Loucy (cell line): ENCODE measurements around the gene ELMO1.

Experiments
- H2AFZ ChIP-seq: fragments of 200-600 bp; sonication (generic); 2 replicates; pipeline ENCODE4 v1.6.0; 2016; ENCODE audit warnings: antibody characterized with exemption, mild to moderate bottlenecking, low read length, moderate library complexity
- H3F3A ChIP-seq: fragments of 200-600 bp; 2 replicates; pipeline ENCODE4 v1.6.0; 2016; ENCODE audit warnings: antibody characterized with exemption, low read depth, mild to moderate bottlenecking
- H3K27me3 ChIP-seq: fragments of 200-600 bp; sonication (generic); 2 replicates; pipeline ENCODE4 v1.6.1; 2014; ENCODE audit warnings: low read length, mild to moderate bottlenecking; ENCODE audit not compliant: insufficient read depth, poor library complexity, severe bottlenecking
- H3K36me3 ChIP-seq: fragments of 200-600 bp; sonication (generic); 2 replicates; pipeline ENCODE4 v1.6.1; 2016; ENCODE audit warnings: low read length; ENCODE audit not compliant: insufficient read depth
- H3K4me1 ChIP-seq: fragments of 200-600 bp; sonication (generic); 2 replicates; pipeline ENCODE4 v1.5.1; 2014; ENCODE audit warnings: low read length, mild to moderate bottlenecking; ENCODE audit not compliant: insufficient read depth, poor library complexity, severe bottlenecking
- H3K4me2 ChIP-seq: fragments of 200-600 bp; sonication (generic); 2 replicates; pipeline ENCODE4 v1.6.0; 2014; ENCODE audit warnings: antibody characterized with exemption, low read length, low read depth, mild to moderate bottlenecking; ENCODE audit not compliant: poor library complexity, severe bottlenecking
- H3K4me3 ChIP-seq: fragments of 200-600 bp; sonication (generic); 2 replicates; pipeline ENCODE4 v1.5.1; 2014; ENCODE audit warnings: low read length, mild to moderate bottlenecking, mixed read lengths; ENCODE audit not compliant: poor library complexity, severe bottlenecking
- H3K79me2 ChIP-seq: fragments of 200-600 bp; sonication (generic); 2 replicates; pipeline ENCODE4 v1.6.1; 2014; ENCODE audit warnings: low read length; ENCODE audit not compliant: insufficient read depth
- H3K9ac ChIP-seq: fragments of 200-600 bp; sonication (generic); 2 replicates; pipeline ENCODE4 v1.6.0; 2014; ENCODE audit warnings: mild to moderate bottlenecking, low read depth, low read length, moderate library complexity; ENCODE audit not compliant: poor library complexity, severe bottlenecking
- H3K9me2 ChIP-seq: fragments of 200-600 bp; sonication (generic); replicated peaks from 2 replicates; pipeline ENCODE4 v1.6.1; 2016; ENCODE audit warnings: low read depth, low read length, mixed read lengths
- H3K9me3 ChIP-seq: fragments of 200-600 bp; sonication (generic); 2 replicates; pipeline ENCODE4 v1.6.1; 2014; ENCODE audit warnings: mild to moderate bottlenecking, antibody characterized with exemption, low read length, low read depth; ENCODE audit not compliant: insufficient read depth
- H4K20me1 ChIP-seq: fragments of 200-600 bp; sonication (generic); 2 replicates; pipeline ENCODE4 v1.6.0; 2014; ENCODE audit warnings: antibody characterized with exemption, low read length, mild to moderate bottlenecking; ENCODE audit not compliant: insufficient read depth, poor library complexity, severe bottlenecking
- CTCF ChIP-seq: fragments of 200-600 bp; sonication (generic); conservative IDR thresholded peaks from 2 replicates; pipeline ENCODE4 v1.5.1; 2014; ENCODE audit warnings: mild to moderate bottlenecking, antibody characterized with exemption, low read length
- EZH2phosphoT487 ChIP-seq: fragments of 200-600 bp; IDR thresholded peaks from 2 replicates; pipeline ENCODE4 v1.6.1; 2018; ENCODE audit warnings: antibody characterized with exemption, mild to moderate bottlenecking, moderate library complexity, borderline replicate concordance

The ELMO1 gene

GRCh38 chr7:37424995-37425394 is 23.7 kb downstream of the ELMO1 start:
- Histone ChIP-seq H3K36me3 (no peaks in the 10 kb centered on the region), H3K9me3 (no peaks in the 10 kb centered on the region), H2AFZ (no peak overlapping the region), H3K4me1 (peaks cover 21% of the 10 kb centered on the region), H3K79me2 (no peaks in the 10 kb centered on the region), H3K27me3 (no peaks in the 10 kb centered on the region), H3K4me2 (no peak overlapping the region), H3F3A (no peaks in the 10 kb centered on the region), H4K20me1 (no peaks in the 10 kb centered on the region), H3K9me2 (no peaks in the 10 kb centered on the region), H3K9ac (no peak overlapping the region), H3K4me3 (no peak overlapping the region)
- TF ChIP-seq CTCF: no peak
- no peak for TF ChIP-seq EZH2phosphoT487

- H3K4me3 ChIP-seq: no peak overlapping the region
- H3K79me2 ChIP-seq: no peaks in the 10 kb centered on the region
- no peaks in the 10 kb centered on the region for H3K9me2 ChIP-seq
- H4K20me1 ChIP-seq: no peaks in the 10 kb centered on the region
- no peak overlapping the region for H3K4me2 ChIP-seq
- H3K9ac ChIP-seq: no peak overlapping the region
- H3F3A ChIP-seq: no peaks in the 10 kb centered on the region
- H3K9me3 ChIP-seq: no peaks in the 10 kb centered on the region
- no peaks in the 10 kb centered on the region for H3K36me3 ChIP-seq
- H3K4me1 ChIP-seq: peaks cover 17% of the 10 kb centered on the region
- no peak for TF ChIP-seq EZH2phosphoT487
- no peak for TF ChIP-seq CTCF
- H3K27me3 ChIP-seq: no peaks in the 10 kb centered on the region
- H2AFZ ChIP-seq: no peak overlapping the region
These were observed 24.1 kb downstream of the ELMO1 start for GRCh38 chr7:37424521-37424920.

- Histone ChIP-seq H3K9ac (no peak overlapping the region), H3K9me2 (no peaks in the 10 kb centered on the region), H3K27me3 (no peaks in the 10 kb centered on the region), H3K4me1 (peaks cover 17% of the 10 kb centered on the region), H2AFZ (no peak overlapping the region), H3K9me3 (no peaks in the 10 kb centered on the region), H3K36me3 (no peaks in the 10 kb centered on the region), H3K79me2 (0 out of 2 replicates have a peak, but pooled peaks cover 6% of the 10 kb centered on the region), H3K4me3 (no peak overlapping the region), H3F3A (no peaks in the 10 kb centered on the region), H4K20me1 (no peaks in the 10 kb centered on the region), H3K4me2 (no peak overlapping the region)
- TF ChIP-seq EZH2phosphoT487: no peak
- no peak for TF ChIP-seq CTCF
These were observed 26.7 kb downstream of the ELMO1 start for GRCh38 chr7:37421861-37422500.
